Vagina (tissue), 2 donors: Measurements from ENCODE around the gene DPP4. TPM values are rescaled to one million over a fixed set of nuclear protein-coding genes. Genes with fewer than 3 reads are reported as not detected.
"Not testable (repeated sequence)": the region's sequence is repeated elsewhere in the genome, so short reads cannot be mapped to it uniquely, and the experiment has no call there.

ENCODE experiments used
- DNase-seq, 2 donors: peaks; one replicate each; pipeline ENCODE4 v3.0.0-alpha.2; 2017; ENCODE audit errors: extremely low spot score in 2 of 2
- H3K27ac ChIP-seq: fragments of 200-600 bp; sonication (generic); one replicate; pipeline ENCODE4 v1.5.1; 2019
- H3K27me3 ChIP-seq: fragments of 200-600 bp; sonication (generic); one replicate; pipeline ENCODE4 v1.5.1; 2019
- H3K36me3 ChIP-seq, 2 donors: fragments of 200-600 bp; sonication (generic); one replicate each; pipeline ENCODE4 v1.5.1; 2017 to 2019
- H3K4me1 ChIP-seq: fragments of 200-600 bp; sonication (generic); one replicate; pipeline ENCODE4 v1.5.1; 2019
- H3K4me3 ChIP-seq, 2 donors: fragments of 200-600 bp; sonication (generic); 1 replicate in 1 of 2; 2 replicates in 1 of 2; pipeline ENCODE4 v1.5.1; 2016 to 2019
- H3K9me3 ChIP-seq: fragments of 200-600 bp; sonication (generic); one replicate; pipeline ENCODE4 v1.5.1; 2019
- POLR2A ChIP-seq, 2 donors: fragments of 450-650 bp; IDR thresholded peaks; one replicate each; pipeline ENCODE4 v1.6.1; 2017; ENCODE audit warnings: antibody characterized with exemption in 2 of 2, mild to moderate bottlenecking in 2 of 2, moderate library complexity in 2 of 2
- POLR2AphosphoS5 ChIP-seq, 2 donors: sonication (generic); formaldehyde crosslinking; IDR thresholded peaks; one replicate each; pipeline ENCODE4 v1.9.0; 2017; ENCODE audit warnings: antibody characterized with exemption in 2 of 2, mild to moderate bottlenecking in 2 of 2, low read depth in 1 of 2; ENCODE audit not compliant: insufficient read depth in 1 of 2
- intact Hi-C: fragments of 100-400 bp; cut with DNase I; formaldehyde crosslinking; loops from one replicate; pipeline ENCODE4 v1.15.1; 2023
- total RNA-seq: library from RNA; depleted of rRNA; stranded (reverse); fragments of >200 nt; gene quantifications from one replicate; pipeline ENCODE4 v1.2.3, GENCODE V29; 2016
- TF ChIP-seq, protein P1 (sequence below), 3 experiments: fragments of 450-650 bp in 2 of 3; fragments of 200-600 bp in 1 of 3; sonication (generic) in 1 of 3; IDR thresholded peaks; one replicate each; pipeline ENCODE4 v1.5.1; 2017 to 2019; ENCODE audit warnings: antibody characterized with exemption in 3 of 3, mild to moderate bottlenecking in 2 of 3, moderate library complexity in 2 of 3

Gene DPP4
- total RNA-seq, 1 donor from 2014 or later: 15.5 TPM

DNA sequence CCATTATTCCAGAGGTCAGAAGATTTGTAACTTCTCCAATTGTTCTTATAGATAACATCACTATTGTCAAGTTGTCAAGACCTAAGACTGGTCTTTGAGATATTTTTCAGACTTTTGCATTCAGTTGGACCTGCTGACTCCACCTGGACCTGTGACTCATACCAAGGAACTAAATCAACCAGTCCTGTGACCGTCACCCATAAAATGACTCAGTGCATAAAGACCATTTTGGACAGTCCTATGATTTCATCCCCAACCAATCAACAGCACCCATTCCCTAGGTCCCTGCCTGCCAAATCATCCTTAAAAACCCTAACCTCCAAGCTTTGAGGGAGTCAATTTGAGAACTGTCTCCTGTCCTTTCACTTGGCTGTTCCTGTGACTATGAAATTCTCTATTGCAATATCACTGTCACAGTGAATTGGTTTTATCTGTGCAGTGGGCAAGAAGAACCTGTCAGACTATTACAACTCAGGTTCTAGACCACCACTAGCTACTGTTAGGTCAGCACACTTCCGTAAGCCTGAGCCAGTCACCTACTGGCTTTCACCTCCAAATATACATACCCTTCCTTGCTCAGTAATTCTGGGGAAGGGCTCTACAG is 17.1 kb downstream of the DPP4 start:
- Histone ChIP-seq H3K36me3 (no peaks in the 10 kb centered on the region), H3K27me3 (no peaks in the 10 kb centered on the region), H3K4me3 (no peak overlapping the region), H3K27ac (no peak overlapping the region), H3K4me1 (peaks cover 7% of the 10 kb centered on the region), H3K9me3 (no peaks in the 10 kb centered on the region)
- intact Hi-C loops: no loop called here
- no peak for DNase-seq
- TF ChIP-seq, protein P1, sequence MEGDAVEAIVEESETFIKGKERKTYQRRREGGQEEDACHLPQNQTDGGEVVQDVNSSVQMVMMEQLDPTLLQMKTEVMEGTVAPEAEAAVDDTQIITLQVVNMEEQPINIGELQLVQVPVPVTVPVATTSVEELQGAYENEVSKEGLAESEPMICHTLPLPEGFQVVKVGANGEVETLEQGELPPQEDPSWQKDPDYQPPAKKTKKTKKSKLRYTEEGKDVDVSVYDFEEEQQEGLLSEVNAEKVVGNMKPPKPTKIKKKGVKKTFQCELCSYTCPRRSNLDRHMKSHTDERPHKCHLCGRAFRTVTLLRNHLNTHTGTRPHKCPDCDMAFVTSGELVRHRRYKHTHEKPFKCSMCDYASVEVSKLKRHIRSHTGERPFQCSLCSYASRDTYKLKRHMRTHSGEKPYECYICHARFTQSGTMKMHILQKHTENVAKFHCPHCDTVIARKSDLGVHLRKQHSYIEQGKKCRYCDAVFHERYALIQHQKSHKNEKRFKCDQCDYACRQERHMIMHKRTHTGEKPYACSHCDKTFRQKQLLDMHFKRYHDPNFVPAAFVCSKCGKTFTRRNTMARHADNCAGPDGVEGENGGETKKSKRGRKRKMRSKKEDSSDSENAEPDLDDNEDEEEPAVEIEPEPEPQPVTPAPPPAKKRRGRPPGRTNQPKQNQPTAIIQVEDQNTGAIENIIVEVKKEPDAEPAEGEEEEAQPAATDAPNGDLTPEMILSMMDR (IDR thresholded peaks at IDR 0.05): no peak
- TF ChIP-seq POLR2A (IDR thresholded peaks at IDR 0.05) (no peak), POLR2AphosphoS5 (IDR thresholded peaks at IDR 0.05; ENCODE audit: insufficient read depth in 1 of 2, low read depth in 1 of 2) (no peak)

DNA sequence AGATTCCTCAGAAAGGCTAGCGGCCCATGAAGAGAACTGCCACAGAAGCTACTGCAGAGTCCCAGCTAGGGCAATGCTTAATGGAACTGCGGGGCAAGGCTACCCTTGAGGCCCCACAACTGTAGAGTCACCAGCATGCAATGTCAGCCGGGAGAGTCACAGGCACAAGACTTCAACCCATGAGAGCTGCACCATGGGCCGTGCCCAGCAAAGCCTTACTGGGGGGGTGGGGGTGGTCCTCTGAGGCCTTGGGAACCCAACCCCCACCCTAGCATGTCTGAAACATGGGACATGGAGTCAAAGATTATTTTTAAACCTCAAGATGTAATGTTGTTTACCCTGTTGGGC is 20.2 kb downstream of the DPP4 start:
- intact Hi-C loops: no loop called here
- no peak for DNase-seq

DNA sequence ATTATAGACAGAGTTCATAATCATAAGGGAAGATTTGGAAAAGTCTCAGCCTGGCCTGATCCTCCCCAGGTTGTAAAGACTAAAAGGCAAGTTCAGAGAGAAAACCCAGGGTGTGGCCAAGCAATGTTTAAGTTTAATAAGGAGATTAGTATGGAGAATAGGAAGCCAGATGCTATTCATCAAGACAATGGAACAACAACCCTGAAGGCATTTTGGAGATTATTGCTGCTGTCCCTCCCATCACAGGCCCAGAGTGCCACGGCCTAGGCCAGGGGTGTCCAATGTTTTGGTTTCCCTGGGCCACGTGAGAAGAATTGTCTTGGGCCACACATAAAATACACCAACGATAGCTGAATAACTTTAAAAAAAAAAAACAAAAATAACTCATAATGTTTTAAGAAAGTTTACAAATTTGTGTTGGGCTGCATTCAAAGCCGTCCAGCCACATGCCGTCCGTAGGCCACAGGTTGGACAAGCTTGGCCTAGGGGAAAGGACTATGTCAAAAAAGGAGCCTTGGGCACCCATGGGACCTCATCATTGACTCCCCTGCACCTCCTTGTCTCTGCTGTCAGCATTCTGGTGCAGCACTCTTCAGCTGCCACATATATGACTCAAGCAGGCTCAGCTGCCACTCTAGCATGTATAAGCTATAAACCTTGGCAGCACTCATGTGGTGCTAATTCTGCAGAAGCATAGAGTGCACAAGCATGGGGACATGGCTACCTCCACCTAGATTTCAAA is 20.8 kb downstream of the DPP4 start:
- Histone ChIP-seq H3K4me1 (peaks cover 11% of the 10 kb centered on the region), H3K4me3 (no peak overlapping the region), H3K36me3 (no peaks in the 10 kb centered on the region), H3K27me3 (no peaks in the 10 kb centered on the region), H3K9me3 (no peaks in the 10 kb centered on the region), H3K27ac (no peak overlapping the region)
- TF ChIP-seq, protein P1 (IDR thresholded peaks at IDR 0.05): no peak
- no peak for TF ChIP-seq POLR2AphosphoS5 (IDR thresholded peaks at IDR 0.05; ENCODE audit: insufficient read depth in 1 of 2, low read depth in 1 of 2)
- no peak for TF ChIP-seq POLR2A (IDR thresholded peaks at IDR 0.05)
- no peak for DNase-seq
- intact Hi-C loops: no loop called here

More for the DNA sequence above, 20.2 kb downstream of the DPP4 start:
- H3K4me1 ChIP-seq: peaks cover 11% of the 10 kb centered on the region
- no peaks in the 10 kb centered on the region for H3K27me3 ChIP-seq
- TF ChIP-seq POLR2AphosphoS5 (IDR thresholded peaks at IDR 0.05; ENCODE audit: insufficient read depth in 1 of 2, low read depth in 1 of 2): no peak
- no peak overlapping the region for H3K4me3 ChIP-seq
- H3K27ac ChIP-seq: no peak overlapping the region
- H3K36me3 ChIP-seq: no peaks in the 10 kb centered on the region
- no peaks in the 10 kb centered on the region for H3K9me3 ChIP-seq

DNA sequence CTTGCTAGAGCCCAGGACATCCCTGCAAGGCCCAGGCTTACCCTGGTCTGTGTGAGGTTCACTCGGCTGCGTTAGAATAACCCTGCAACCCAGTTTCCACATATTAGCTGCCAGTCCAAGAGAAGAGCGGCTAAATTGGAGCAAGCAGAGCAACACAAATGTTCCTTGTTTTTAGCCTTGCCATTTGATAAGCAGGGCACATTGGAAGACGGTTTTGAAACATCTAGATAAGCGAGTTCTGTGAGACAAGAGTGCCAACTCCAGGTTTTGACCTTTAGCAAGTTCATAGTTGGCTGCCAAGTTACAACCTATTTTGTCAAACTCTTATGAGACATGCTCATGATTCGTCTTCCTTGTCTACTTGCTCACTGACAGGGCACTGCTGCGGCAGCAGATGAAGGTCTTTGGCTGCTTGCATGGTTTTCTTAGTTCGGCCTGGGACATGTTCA is 23.5 kb downstream of the DPP4 start:
- no peak for DNase-seq
- H3K4me1 ChIP-seq: peaks cover 11% of the 10 kb centered on the region
- H3K36me3 ChIP-seq: no peaks in the 10 kb centered on the region
- H3K4me3 ChIP-seq: no peak overlapping the region
- H3K27me3 ChIP-seq: no peaks in the 10 kb centered on the region
- intact Hi-C loops: no loop called here
- TF ChIP-seq, protein P1 (IDR thresholded peaks at IDR 0.05): no peak
- TF ChIP-seq POLR2AphosphoS5 (IDR thresholded peaks at IDR 0.05; ENCODE audit: insufficient read depth in 1 of 2, low read depth in 1 of 2) (peak in 1 of 2 donors; percentile 30), POLR2A (IDR thresholded peaks at IDR 0.05) (no peak)
- H3K27ac ChIP-seq: no peak overlapping the region
- no peaks in the 10 kb centered on the region for H3K9me3 ChIP-seq

DNA sequence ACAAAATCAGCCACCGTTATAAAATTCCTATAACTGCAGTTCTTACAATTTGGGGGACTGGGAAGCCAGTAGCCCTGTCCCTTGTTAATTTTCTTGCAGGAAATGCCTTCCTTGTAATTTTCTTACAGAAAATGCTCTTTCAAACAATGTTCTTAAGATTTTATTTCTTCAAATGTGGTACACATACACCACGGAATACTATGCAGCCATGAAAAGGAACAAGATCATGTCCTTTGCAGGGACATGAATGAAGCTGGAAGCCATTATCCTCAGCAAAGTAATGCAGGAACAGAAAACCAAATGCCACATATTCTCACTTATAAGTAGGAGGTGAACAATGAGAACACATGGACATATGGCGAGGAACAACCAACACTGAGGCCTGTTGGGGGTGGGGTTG is 24.9 kb downstream of the DPP4 start:
- H3K4me3 ChIP-seq, H3K9me3 ChIP-seq, H3K27me3 ChIP-seq, H3K36me3 ChIP-seq, H3K27ac ChIP-seq, DNase-seq, intact Hi-C loops: not testable (repeated sequence)
- H3K4me1 ChIP-seq: peaks cover 11% of the 10 kb centered on the region

DNA sequence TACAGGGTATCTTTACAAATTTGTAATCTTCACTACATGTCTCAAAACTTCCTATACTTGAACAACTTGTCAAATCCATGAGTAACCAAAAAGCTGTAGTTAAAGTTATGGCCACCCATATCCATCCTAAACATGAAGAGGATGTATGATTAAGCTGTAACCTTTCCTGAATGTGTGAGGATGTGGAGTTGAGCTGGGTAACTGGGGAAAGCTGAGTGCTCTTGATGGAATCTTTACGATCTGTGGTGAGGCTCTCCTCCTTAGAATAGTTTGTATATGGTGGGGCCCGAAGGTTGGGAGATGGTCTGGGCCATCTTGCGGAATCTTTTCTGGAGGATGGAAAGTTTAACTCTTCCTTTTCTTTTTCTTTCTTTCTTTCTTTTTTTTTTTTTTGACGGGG is 29.4 kb downstream of the DPP4 start:
- TF ChIP-seq POLR2A (IDR thresholded peaks at IDR 0.05): no peak
- TF ChIP-seq POLR2AphosphoS5 (IDR thresholded peaks at IDR 0.05; ENCODE audit: insufficient read depth in 1 of 2, low read depth in 1 of 2): no peak
- TF ChIP-seq, protein P1 (IDR thresholded peaks at IDR 0.05): no peak
- Histone ChIP-seq H3K36me3 (no peaks in the 10 kb centered on the region), H3K27me3 (no peaks in the 10 kb centered on the region), H3K4me3 (no peak overlapping the region), H3K9me3 (no peaks in the 10 kb centered on the region), H3K27ac (no peak overlapping the region), H3K4me1 (no peaks in the 10 kb centered on the region)
- DNase-seq: no peak
- intact Hi-C loops: no loop called here
